GM12878 (cell line): ENCODE data around the gene OTOA. TPM values are rescaled to one million over a fixed set of nuclear protein-coding genes. Genes with fewer than 3 reads are reported as not detected.

Source experiments
- ATAC-seq: fragments of 200-7000 bp; cut with Tn5 transposase; 3 replicates; pipeline ENCODE4 v1.9.1; 2020; ENCODE audit warnings: mild to moderate bottlenecking, moderate library complexity
- BruUV-seq: library from RNA; stranded (reverse); fragments of 400-500 nt; replicated peaks from 2 replicates; lab custom pipeline; 2021; lab: Mats Ljungman, UMichigan
- CTCF ChIA-PET: fragments of 300-600 bp; sonication (Branson Sonifier 250); formaldehyde crosslinking; extraction: SDS; loops from one replicate; lab custom pipeline; 2021; ENCODE audit warnings: inconsistent platforms; lab: Yijun Ruan, JAX
- POLR2A ChIA-PET: fragments of 350-600 bp; formaldehyde crosslinking; extraction: SDS; loops from one replicate; lab custom pipeline; 2021; ENCODE audit warnings: inconsistent platforms; lab: Charles Lee
- RAD21 ChIA-PET: fragments of 300-600 bp; sonication (Branson Sonifier 250); formaldehyde crosslinking; loops from one replicate; lab custom pipeline; 2023; ENCODE audit warnings: antibody characterized with exemption; ENCODE audit not compliant: unreplicated experiment; lab: Charles Lee
- SMC1A ChIA-PET: fragments of 300-600 bp; sonication (Branson Sonifier 250); formaldehyde crosslinking; loops from one replicate; lab custom pipeline; 2023; ENCODE audit not compliant: unreplicated experiment, uncharacterized antibody; lab: Charles Lee
- DNase-seq: peaks from one replicate; pipeline ENCODE4 v3.0.0-alpha.2; 2011; ENCODE audit warnings: low read depth, low spot score
- FAIRE-seq: peaks from 3 replicates; lab custom pipeline; 2011; peaks lifted over from hg19 to GRCh38; lab: Jason Lieb, UNC
- H2AFZ ChIP-seq: 2 replicates; pipeline ENCODE4 v1.6.0; 2011; ENCODE audit warnings: low read depth, low read length, control low read depth; ENCODE audit not compliant: control insufficient read depth
- H3K27ac ChIP-seq: 2 replicates; pipeline ENCODE4 v1.5.1; 2011; ENCODE audit warnings: control low read depth; ENCODE audit not compliant: control insufficient read depth, insufficient read depth
- H3K27me3 ChIP-seq, 2 experiments: replicated peaks in 1 of 2; 2 replicates each; pipeline versions ENCODE4 v1.6.0 to v1.6.1; 2011; ENCODE audit warnings: low read length in 1 of 2; ENCODE audit not compliant: control insufficient read depth in 2 of 2, insufficient read depth in 2 of 2
- H3K36me3 ChIP-seq, 2 experiments: 2 replicates each; pipeline ENCODE4 v1.5.1; 2011; ENCODE audit warnings: low read length in 1 of 2; ENCODE audit not compliant: control insufficient read depth in 2 of 2, insufficient read depth in 2 of 2
- H3K4me1 ChIP-seq: 2 replicates; pipeline ENCODE4 v1.6.1; 2011; ENCODE audit warnings: mild to moderate bottlenecking, low read length, moderate library complexity, mixed read lengths; ENCODE audit not compliant: control insufficient read depth, insufficient read depth
- H3K4me2 ChIP-seq: 2 replicates; pipeline ENCODE4 v1.6.0; 2011; ENCODE audit warnings: control low read depth; ENCODE audit not compliant: control insufficient read depth, insufficient read depth
- H3K4me3 ChIP-seq: fragments of 200-600 bp; sonication (generic); 2 replicates; pipeline ENCODE4 v1.5.1; 2016
- H3K79me2 ChIP-seq: 2 replicates; pipeline ENCODE4 v1.6.0; 2011; ENCODE audit warnings: low read length; ENCODE audit not compliant: control insufficient read depth, insufficient read depth
- H3K9ac ChIP-seq: 2 replicates; pipeline ENCODE4 v1.8.0; 2011; ENCODE audit warnings: low read length, control low read depth, mixed read lengths; ENCODE audit not compliant: control insufficient read depth, insufficient read depth
- H3K9me3 ChIP-seq: replicated peaks from 3 replicates; pipeline ENCODE4 v1.5.1; 2011; ENCODE audit warnings: mild to moderate bottlenecking, low read length; ENCODE audit not compliant: control insufficient read depth, insufficient read depth
- H4K20me1 ChIP-seq: 2 replicates; pipeline ENCODE4 v1.6.0; 2011; ENCODE audit not compliant: control insufficient read depth, insufficient read depth
- BACH1 ChIP-seq: fragments of 450-650 bp; IDR thresholded peaks from 2 replicates; pipeline ENCODE4 v1.6.1; 2017; ENCODE audit warnings: mild to moderate bottlenecking, borderline replicate concordance
- IKZF2 ChIP-seq, 2 experiments: fragments of 450-650 bp; IDR thresholded peaks; 2 replicates each; pipeline ENCODE4 v1.6.1; 2017; ENCODE audit warnings: mild to moderate bottlenecking in 2 of 2, moderate library complexity in 2 of 2
- POU2F2 ChIP-seq: IDR thresholded peaks from 3 replicates; pipeline ENCODE4 v1.6.1; 2011; ENCODE audit warnings: low read depth, mild to moderate bottlenecking, low read length, borderline replicate concordance
- ZNF217 ChIP-seq: fragments of 450-650 bp; IDR thresholded peaks from 2 replicates; pipeline ENCODE4 v1.6.1; 2017; ENCODE audit warnings: antibody characterized with exemption, mild to moderate bottlenecking
- WGBS: methylation state at CpG from one replicate; pipeline ENCODE4 v1.1.6; 2016; ENCODE audit warnings: low lambda C conversion rate; ENCODE audit not compliant: insufficient replicate concordance, insufficient coverage; ENCODE audit errors: missing lambda C conversion rate; 5-methylcytosine and 5-hydroxymethylcytosine counted together
- in situ Hi-C: fragments of 300-500 bp; cut with MboI; formaldehyde crosslinking; loops from 9 replicates; pipeline ENCODE4 v1.14.3; 2018; ENCODE audit warnings: mixed read lengths
- intact Hi-C: fragments of 100-400 bp; cut with micrococcal nuclease; formaldehyde crosslinking; loops from one replicate; pipeline ENCODE4 v1.14.2; 2022; ENCODE audit not compliant: unreplicated experiment
- polyA plus RNA-seq, 11 experiments: library from polyadenylated mRNA; depleted of rRNA in 4 of 11; unstranded in 6 of 11; stranded (reverse) in 5 of 11; fragments of >200 nt; fragmentation: Nextera tagmentation in 4 of 11; fragmentation: Illumina TruSeq in 1 of 11; extraction: Ambion mirVana in 4 of 11; extraction: Trizol in 1 of 11; gene quantifications; 1 replicate in 1 of 11; 2 replicates in 10 of 11; pipeline versions ENCODE4 v1.2.1 to v1.2.3, GENCODE V29; 2011 to 2016; ENCODE audit warnings: inconsistent platforms in 2 of 11, missing spikeins in 2 of 11, low read depth in 1 of 11
- total RNA-seq, 4 experiments: library from RNA; depleted of rRNA in 3 of 4; stranded (reverse); fragments of >200 nt in 3 of 4; fragmentation: Illumina TruSeq in 1 of 4; extraction: Trizol in 1 of 4; gene quantifications; 2 replicates each; pipeline versions ENCODE4 v1.2.1 to v1.2.3, GENCODE V29; 2013 to 2021
- TF ChIP-seq, protein P1 (sequence below), 3 experiments: IDR thresholded peaks in 2 of 3; conservative IDR thresholded peaks in 1 of 3; 2 replicates each; pipeline ENCODE4 v1.5.1; 2011; ENCODE audit warnings: low read depth in 3 of 3, low read length in 3 of 3, mild to moderate bottlenecking in 3 of 3, control low read depth in 2 of 3, moderate library complexity in 2 of 3, inconsistent platforms in 1 of 3, mixed read lengths in 1 of 3; ENCODE audit not compliant: control insufficient read depth in 2 of 3, insufficient read depth in 1 of 3; ENCODE audit errors: extremely low read depth in 1 of 3
- TF ChIP-seq, protein P2 (sequence below): fragments of 450-650 bp; IDR thresholded peaks from 2 replicates; pipeline ENCODE4 v1.6.1; 2018; ENCODE audit warnings: mild to moderate bottlenecking, low read depth, moderate library complexity; ENCODE audit not compliant: partially characterized antibody
- TF ChIP-seq, protein P3 (sequence below): fragments of 450-650 bp; IDR thresholded peaks from 2 replicates; pipeline ENCODE4 v1.6.1; 2016; ENCODE audit warnings: mild to moderate bottlenecking
- TF ChIP-seq, protein P4 (sequence below): fragments of 450-650 bp; IDR thresholded peaks from 2 replicates; pipeline ENCODE4 v1.6.1; 2016; ENCODE audit warnings: mild to moderate bottlenecking

OTOA gene
- total and polyA plus RNA-seq, 10 of the 15 experiments (the other 5 are each of a cell fraction or from before 2014, with no cell fraction given), result 0.33 to 1.5 (median 0.61) TPM

DNA sequence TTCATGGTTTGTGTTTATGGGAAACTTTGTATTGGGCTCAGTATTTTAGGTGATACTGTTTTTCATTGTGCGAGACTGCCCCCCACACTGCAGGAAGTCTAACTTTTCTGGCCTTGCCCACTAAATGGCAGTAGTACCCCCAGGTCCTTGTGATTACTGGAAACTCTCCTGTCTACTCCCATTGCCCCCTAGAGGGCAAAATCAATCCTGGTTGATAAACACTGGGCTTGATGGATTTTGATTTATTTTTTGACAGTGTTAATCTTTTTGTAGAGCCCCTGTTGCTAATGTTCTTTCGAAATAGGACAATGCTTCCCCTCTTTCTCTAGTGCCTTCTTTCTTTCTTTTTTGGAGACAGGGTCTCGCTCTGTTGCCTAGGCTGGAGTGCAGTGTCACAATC, 48.9 kb upstream of the OTOA start:
- CTCF ChIA-PET, result interaction anchor here (0.8 to 1.7 kb wide), 2 partner anchors 10 to 32 kb away, joined by 3 read pairs; no protein-coding TSS in a partner anchor
- POLR2A ChIA-PET, result no interaction called here
- H3K4me3 ChIP-seq, result no peak overlapping the region
- peaks cover 9% of the 10 kb centered on the region for H3K4me1 ChIP-seq
- RAD21 ChIA-PET, result no interaction called here
- intact Hi-C loops, result no loop called here
- BruUV-seq, result no TSS peak
- H3K79me2 ChIP-seq, result peaks cover 7% of the 10 kb centered on the region
- no peaks in the 10 kb centered on the region for H3K9me3 ChIP-seq
- in situ Hi-C loops, result no loop called here
- no peaks in the 10 kb centered on the region; a peak in 2 of 4 replicates for H3K36me3 ChIP-seq
- no peaks in the 10 kb centered on the region for H4K20me1 ChIP-seq
- H3K4me2 ChIP-seq, result no peak overlapping the region
- 100% methylated on average over 3 of the region's 3 CpGs for WGBS
- no peak overlapping the region for H2AFZ ChIP-seq
- DNase-seq, result no peak
- SMC1A ChIA-PET, result no interaction called here
- TF ChIP-seq, protein P1, sequence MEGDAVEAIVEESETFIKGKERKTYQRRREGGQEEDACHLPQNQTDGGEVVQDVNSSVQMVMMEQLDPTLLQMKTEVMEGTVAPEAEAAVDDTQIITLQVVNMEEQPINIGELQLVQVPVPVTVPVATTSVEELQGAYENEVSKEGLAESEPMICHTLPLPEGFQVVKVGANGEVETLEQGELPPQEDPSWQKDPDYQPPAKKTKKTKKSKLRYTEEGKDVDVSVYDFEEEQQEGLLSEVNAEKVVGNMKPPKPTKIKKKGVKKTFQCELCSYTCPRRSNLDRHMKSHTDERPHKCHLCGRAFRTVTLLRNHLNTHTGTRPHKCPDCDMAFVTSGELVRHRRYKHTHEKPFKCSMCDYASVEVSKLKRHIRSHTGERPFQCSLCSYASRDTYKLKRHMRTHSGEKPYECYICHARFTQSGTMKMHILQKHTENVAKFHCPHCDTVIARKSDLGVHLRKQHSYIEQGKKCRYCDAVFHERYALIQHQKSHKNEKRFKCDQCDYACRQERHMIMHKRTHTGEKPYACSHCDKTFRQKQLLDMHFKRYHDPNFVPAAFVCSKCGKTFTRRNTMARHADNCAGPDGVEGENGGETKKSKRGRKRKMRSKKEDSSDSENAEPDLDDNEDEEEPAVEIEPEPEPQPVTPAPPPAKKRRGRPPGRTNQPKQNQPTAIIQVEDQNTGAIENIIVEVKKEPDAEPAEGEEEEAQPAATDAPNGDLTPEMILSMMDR (IDR thresholded peaks at IDR 0.05 in 2 of 3, conservative IDR thresholded peaks at IDR 0.05 in 1 of 3; ENCODE audit: control insufficient read depth in 2 of 3, extremely low read depth in 1 of 3, insufficient read depth in 1 of 3, low read depth in 3 of 3, low read length in 3 of 3), result peak in 1 of 3 experiments; percentile 17; a peak in 1 of 6 replicates
- no peak for TF ChIP-seq POU2F2
- H3K27ac ChIP-seq, result no peak overlapping the region
- H3K27me3 ChIP-seq, result no peaks in the 10 kb centered on the region
- ATAC-seq, result no peak
- FAIRE-seq, result no peak
- no peak overlapping the region for H3K9ac ChIP-seq

DNA sequence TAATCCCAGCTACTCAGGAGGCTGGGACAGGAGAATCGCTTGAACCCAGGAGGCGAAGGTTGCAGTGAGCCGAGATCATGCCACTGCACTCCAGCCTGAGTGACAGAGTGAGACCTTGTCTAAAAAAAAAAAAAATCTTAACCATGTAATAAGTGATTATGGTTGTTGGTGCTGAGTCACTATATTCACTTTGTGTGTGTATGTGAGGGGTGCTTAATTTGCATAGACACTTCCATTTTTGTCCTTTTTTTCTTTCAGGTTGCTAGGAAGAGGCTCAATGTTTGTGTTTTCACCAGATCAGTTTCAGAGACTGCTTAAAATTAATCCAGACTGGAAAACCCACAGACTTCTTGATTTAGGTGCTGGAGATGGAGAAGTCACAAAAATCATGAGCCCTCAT, 46.2 kb upstream of the OTOA start:
- TF ChIP-seq ZNF217, result no peak
- TF ChIP-seq, protein P2, sequence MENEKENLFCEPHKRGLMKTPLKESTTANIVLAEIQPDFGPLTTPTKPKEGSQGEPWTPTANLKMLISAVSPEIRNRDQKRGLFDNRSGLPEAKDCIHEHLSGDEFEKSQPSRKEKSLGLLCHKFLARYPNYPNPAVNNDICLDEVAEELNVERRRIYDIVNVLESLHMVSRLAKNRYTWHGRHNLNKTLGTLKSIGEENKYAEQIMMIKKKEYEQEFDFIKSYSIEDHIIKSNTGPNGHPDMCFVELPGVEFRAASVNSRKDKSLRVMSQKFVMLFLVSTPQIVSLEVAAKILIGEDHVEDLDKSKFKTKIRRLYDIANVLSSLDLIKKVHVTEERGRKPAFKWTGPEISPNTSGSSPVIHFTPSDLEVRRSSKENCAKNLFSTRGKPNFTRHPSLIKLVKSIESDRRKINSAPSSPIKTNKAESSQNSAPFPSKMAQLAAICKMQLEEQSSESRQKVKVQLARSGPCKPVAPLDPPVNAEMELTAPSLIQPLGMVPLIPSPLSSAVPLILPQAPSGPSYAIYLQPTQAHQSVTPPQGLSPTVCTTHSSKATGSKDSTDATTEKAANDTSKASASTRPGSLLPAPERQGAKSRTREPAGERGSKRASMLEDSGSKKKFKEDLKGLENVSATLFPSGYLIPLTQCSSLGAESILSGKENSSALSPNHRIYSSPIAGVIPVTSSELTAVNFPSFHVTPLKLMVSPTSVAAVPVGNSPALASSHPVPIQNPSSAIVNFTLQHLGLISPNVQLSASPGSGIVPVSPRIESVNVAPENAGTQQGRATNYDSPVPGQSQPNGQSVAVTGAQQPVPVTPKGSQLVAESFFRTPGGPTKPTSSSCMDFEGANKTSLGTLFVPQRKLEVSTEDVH, result no peak
- peak; percentile 45; the same call in 1 of the 2 replicates for TF ChIP-seq BACH1
- TF ChIP-seq IKZF2 (IDR thresholded peaks at IDR 0.05), result no peak
- TF ChIP-seq, protein P3, sequence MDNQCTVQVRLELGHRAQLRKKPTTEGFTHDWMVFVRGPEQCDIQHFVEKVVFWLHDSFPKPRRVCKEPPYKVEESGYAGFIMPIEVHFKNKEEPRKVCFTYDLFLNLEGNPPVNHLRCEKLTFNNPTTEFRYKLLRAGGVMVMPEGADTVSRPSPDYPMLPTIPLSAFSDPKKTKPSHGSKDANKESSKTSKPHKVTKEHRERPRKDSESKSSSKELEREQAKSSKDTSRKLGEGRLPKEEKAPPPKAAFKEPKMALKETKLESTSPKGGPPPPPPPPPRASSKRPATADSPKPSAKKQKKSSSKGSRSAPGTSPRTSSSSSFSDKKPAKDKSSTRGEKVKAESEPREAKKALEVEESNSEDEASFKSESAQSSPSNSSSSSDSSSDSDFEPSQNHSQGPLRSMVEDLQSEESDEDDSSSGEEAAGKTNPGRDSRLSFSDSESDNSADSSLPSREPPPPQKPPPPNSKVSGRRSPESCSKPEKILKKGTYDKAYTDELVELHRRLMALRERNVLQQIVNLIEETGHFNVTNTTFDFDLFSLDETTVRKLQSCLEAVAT, result no peak
- TF ChIP-seq, protein P4, sequence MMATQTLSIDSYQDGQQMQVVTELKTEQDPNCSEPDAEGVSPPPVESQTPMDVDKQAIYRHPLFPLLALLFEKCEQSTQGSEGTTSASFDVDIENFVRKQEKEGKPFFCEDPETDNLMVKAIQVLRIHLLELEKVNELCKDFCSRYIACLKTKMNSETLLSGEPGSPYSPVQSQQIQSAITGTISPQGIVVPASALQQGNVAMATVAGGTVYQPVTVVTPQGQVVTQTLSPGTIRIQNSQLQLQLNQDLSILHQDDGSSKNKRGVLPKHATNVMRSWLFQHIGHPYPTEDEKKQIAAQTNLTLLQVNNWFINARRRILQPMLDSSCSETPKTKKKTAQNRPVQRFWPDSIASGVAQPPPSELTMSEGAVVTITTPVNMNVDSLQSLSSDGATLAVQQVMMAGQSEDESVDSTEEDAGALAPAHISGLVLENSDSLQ, result peak; percentile 86
- BruUV-seq, result no TSS peak
- no peak overlapping the region for H3K9ac ChIP-seq
- intact Hi-C loops (no loop called here), in situ Hi-C loops (no loop called here)
- DNase-seq (peak; percentile 5), FAIRE-seq (no peak), ATAC-seq (peak; percentile 48)
- no peaks in the 10 kb centered on the region for H4K20me1 ChIP-seq
- no peaks in the 10 kb centered on the region; the same call in none of the 2 replicates for H3K79me2 ChIP-seq
- H2AFZ ChIP-seq, result no peak overlapping the region
- peaks cover 5% of the 10 kb centered on the region; the same call in 1 of the 2 replicates for H3K4me1 ChIP-seq
- H3K27me3 ChIP-seq, result no peaks in the 10 kb centered on the region
- ChIA-PET CTCF (interaction anchor here (1.4 kb wide), 1 partner anchor 48 kb away, joined by 4 read pairs; no protein-coding TSS in a partner anchor), POLR2A (no interaction called here), SMC1A (interaction anchor here (0.8 kb wide), 1 partner anchor 21 kb away, joined by 4 read pairs; no protein-coding TSS in a partner anchor), RAD21 (no interaction called here)
- H3K4me2 ChIP-seq, result 0 out of 2 replicates have a peak overlapping the region, but pooled peaks have one; percentile 17
- no peak overlapping the region for H3K27ac ChIP-seq
- H3K4me3 ChIP-seq, result no peak overlapping the region
- WGBS, result 76% methylated on average over 3 of the region's 3 CpGs
- no peaks in the 10 kb centered on the region for H3K9me3 ChIP-seq
- H3K36me3 ChIP-seq, result no peaks in the 10 kb centered on the region; a peak in 2 of 4 replicates
